Aorta (tissue), 5 donors: ENCODE data around the gene TMEM43. TPM values are rescaled to one million over a fixed set of nuclear protein-coding genes. Genes with fewer than 3 reads are reported as not detected.
A peak's percentile ranks its signal among the peaks of the same experiment; 100 is the strongest.

ENCODE experiments used
- ATAC-seq: fragments of 200-7000 bp; cut with Tn5 transposase; one replicate; pipeline ENCODE4 v1.9.1; 2022; ENCODE audit warnings: moderate library complexity; ENCODE audit not compliant: low FRiP score
- DNase-seq, 2 donors: peaks; one replicate each; pipeline ENCODE4 v3.0.0-alpha.2; 2020
- H3K27ac ChIP-seq, 2 donors: one replicate each; pipeline ENCODE4 v1.5.1; 2013; ENCODE audit warnings: low read length in 2 of 2, mild to moderate bottlenecking in 2 of 2, moderate library complexity in 2 of 2, control low read depth in 1 of 2, inconsistent platforms in 1 of 2, low read depth in 1 of 2
- H3K27me3 ChIP-seq, 2 donors: one replicate each; pipeline ENCODE4 v1.6.1; 2013; ENCODE audit warnings: control low read depth in 1 of 2, low read length in 1 of 2, mild to moderate bottlenecking in 1 of 2, moderate library complexity in 1 of 2; ENCODE audit not compliant: insufficient read depth in 2 of 2, control insufficient read depth in 1 of 2
- H3K36me3 ChIP-seq, 2 donors: one replicate each; pipeline ENCODE4 v1.6.1; 2013; ENCODE audit warnings: control low read depth in 1 of 2, low read length in 1 of 2, mild to moderate bottlenecking in 1 of 2; ENCODE audit not compliant: insufficient read depth in 2 of 2, control insufficient read depth in 1 of 2
- H3K4me1 ChIP-seq, 2 donors: one replicate each; pipeline ENCODE4 v1.6.1; 2013; ENCODE audit warnings: low read length in 2 of 2, control low read depth in 1 of 2, mild to moderate bottlenecking in 1 of 2, moderate library complexity in 1 of 2; ENCODE audit not compliant: insufficient read depth in 2 of 2, control insufficient read depth in 1 of 2
- H3K4me3 ChIP-seq, 2 donors: one replicate each; pipeline ENCODE4 v1.5.1; 2013; ENCODE audit warnings: low read length in 2 of 2, control low read depth in 1 of 2, mild to moderate bottlenecking in 1 of 2
- H3K9me3 ChIP-seq: one replicate; pipeline ENCODE4 v1.6.1; 2013; ENCODE audit warnings: mild to moderate bottlenecking, low read length; ENCODE audit not compliant: control insufficient read depth
- WGBS, 2 donors: extraction: QIAGEN DNeasy Blood & Tissue Kit; methylation state at CpG; one replicate each; pipeline ENCODE4 v1.1.7; 2013; 5-methylcytosine and 5-hydroxymethylcytosine counted together
- intact Hi-C, 2 donors: fragments of 100-400 bp; cut with DNase I; formaldehyde crosslinking; loops; one replicate each; pipeline versions ENCODE4 v1.14.2 to v1.15.0; 2022
- polyA plus RNA-seq, 2 donors: library from polyadenylated mRNA; stranded (reverse); fragments of 200-250 nt; gene quantifications; one replicate each; pipeline ENCODE4 v1.2.3, GENCODE V29; 2013
- total RNA-seq, 2 donors: library from RNA; stranded (reverse); fragmentation: NEBNext Ultra II Directional; extraction: Animal tissue kit (Norgen Biotek cat#: 25700); gene quantifications; one replicate each; pipeline ENCODE4 v1.2.1, GENCODE V29; 2021
- donor health status: healthy with polysubstance abuse.
- donor health status: Bipolar disorder and iron deficiency.
- donor health status: DM: no; HTN: no; CAD: no.
- donor health status: DM: no; HTN: no; CAD: no.
- donor health status: DM: yes; HTN: yes; CAD: no.

TMEM43 gene
- total and polyA plus RNA-seq, 4 donors: 52.0 to 132 (median 106) TPM

DNA sequence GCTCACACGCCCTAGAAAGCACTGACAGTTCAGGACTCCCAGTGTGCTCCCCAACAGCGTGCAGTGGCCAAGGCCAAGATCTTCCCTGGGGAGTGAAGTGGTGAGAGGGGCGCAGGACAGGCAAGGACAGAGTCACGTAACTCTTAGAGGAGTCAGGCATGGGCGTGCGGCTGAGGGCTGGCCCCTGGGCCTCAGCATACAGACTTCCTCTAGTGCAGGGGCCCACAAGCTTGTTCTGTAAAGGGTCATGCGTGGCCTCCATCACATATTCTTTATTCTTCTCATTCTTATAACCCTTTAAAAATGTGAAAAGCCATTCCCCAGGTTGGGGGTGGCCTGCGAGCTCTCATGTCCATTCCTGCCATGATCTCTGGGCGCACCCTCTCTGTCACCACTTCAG, 25.2 kb downstream of the TMEM43 start:
- intact Hi-C loops: no loop called here
- 92 to 94% methylated on average over 9 of the region's 9 CpGs for WGBS, 2 donors
- Histone ChIP-seq H3K4me3 (no peak overlapping the region), H3K27ac (no peak overlapping the region), H3K27me3 (no peaks in the 10 kb centered on the region), H3K9me3 (no peaks in the 10 kb centered on the region), H3K4me1 (peaks cover 0 to 2% of the 10 kb centered on the region in 2 donors), H3K36me3 (peaks cover 0 to 4% of the 10 kb centered on the region in 2 donors)
- ATAC-seq (no peak), DNase-seq (peak in 1 of 2 donors; percentile 37)

DNA sequence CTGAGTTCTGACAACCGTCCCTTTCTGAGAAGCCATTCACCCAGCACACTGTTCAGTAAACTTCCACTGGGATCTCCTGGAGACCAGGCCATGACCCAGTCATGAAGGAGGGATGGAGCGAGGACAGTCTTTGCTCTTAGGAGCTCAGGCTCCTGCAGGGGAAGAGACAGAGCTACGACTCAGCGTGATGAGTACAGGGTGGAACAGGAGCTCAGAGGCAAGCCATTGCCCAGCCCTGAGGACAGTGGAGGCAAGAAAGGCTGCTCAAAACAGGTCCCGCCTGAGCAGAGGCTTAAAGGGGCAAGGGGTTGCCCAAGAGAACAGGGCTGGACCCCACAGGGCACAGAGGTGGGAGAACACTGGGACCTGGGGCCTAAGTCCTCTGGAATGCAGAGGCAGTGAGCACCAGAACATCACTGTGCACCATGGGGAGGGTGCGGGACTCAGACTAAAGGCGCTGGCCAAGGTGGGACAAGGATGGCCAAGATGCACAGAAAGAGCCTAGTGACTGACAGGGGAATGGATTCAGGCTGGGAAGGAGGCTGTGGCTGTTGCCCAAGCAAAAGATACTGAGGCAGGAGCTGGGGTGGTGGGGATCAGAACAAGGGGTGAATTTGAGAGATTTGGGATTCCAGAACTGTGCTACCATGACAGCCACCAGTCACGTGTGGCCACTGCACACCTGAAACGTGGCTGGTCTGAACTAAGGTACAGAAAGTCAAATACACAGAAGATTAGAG, 25.8 kb downstream of the TMEM43 start:
- WGBS, 2 donors: 92 to 93% methylated on average over 9 of the region's 9 CpGs
- Histone ChIP-seq H3K9me3 (no peaks in the 10 kb centered on the region), H3K36me3 (peaks cover 0 to 4% of the 10 kb centered on the region in 2 donors), H3K27me3 (no peaks in the 10 kb centered on the region), H3K4me3 (no peak overlapping the region), H3K27ac (no peak overlapping the region), H3K4me1 (peaks cover 0 to 2% of the 10 kb centered on the region in 2 donors)
- ATAC-seq: no peak
- intact Hi-C loops: no loop called here
- no peak for DNase-seq

DNA sequence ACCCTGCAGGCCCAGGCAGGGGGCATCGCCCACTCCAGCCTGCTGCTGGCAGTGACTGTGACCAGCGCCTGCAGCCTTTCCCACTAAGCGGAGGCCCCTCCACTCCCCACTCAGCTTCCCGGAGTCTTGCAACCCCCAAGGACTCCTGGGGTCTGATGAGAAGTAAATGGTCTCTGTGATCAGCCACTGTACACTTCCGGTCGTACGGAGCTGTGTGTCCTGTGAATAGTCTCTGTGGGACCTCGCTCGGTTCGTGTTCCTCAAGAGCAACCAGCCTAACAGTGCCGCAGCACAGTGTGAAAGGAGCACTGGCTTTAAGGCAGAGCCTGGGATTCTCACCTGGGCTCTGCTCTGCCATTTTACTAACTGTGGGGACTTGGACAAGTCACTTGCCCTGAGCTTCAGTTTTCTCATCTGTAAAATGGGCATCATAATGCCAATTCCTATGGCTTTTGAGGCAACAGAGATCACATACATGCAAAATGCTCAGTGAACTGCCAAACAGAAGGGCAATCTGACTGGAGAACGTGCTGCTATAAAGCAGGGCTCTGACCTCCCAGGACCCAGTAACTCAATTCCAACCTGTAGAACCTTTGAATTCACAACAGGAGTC, 26.7 kb downstream of the TMEM43 start:
- Histone ChIP-seq H3K27me3 (no peaks in the 10 kb centered on the region), H3K9me3 (no peaks in the 10 kb centered on the region), H3K4me1 (peaks cover 0 to 1% of the 10 kb centered on the region in 2 donors), H3K27ac (no peak overlapping the region), H3K36me3 (peaks cover 0 to 7% of the 10 kb centered on the region in 2 donors), H3K4me3 (no peak overlapping the region)
- DNase-seq (no peak), ATAC-seq (no peak)
- intact Hi-C loops: no loop called here
- 88 to 89% methylated on average over 12 of the region's 12 CpGs for WGBS, 2 donors

DNA sequence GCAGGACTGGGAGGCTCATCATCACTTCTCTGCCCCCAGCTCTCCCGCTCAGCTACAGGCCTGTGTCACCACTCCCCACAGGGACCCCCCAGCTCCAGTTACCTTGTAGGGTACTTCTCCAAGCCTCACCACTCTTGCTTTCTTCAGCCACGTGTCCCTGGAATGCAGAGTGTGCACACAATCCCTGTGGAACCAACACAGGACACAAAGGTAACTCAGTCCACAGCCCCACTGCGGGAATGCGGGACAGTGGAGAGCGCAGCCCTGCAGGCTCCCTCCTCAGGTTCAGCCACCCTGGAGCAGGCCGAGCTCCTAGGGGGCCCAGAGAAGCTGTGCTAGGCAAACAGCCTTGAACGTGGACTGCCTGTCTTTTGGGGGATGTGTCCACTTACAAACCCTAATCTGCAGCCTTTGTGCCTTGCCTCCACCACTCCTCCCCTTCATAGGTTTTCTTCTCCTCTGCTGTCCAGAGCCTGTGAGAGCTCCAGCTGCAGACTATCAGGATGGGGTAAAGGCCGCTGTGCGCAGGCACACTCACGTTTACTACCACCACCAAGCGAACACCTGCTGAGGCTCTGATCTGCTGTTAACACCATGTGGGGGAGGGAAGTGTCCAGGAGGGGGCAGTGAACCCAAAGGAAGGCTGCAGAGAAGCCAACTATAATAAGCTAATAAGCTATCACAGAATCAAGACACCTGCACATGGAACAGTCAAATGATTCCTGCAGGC, 27.5 kb downstream of the TMEM43 start:
- no peaks in the 10 kb centered on the region for H3K27me3 ChIP-seq
- ATAC-seq: no peak
- no peaks in the 10 kb centered on the region for H3K9me3 ChIP-seq
- H3K4me3 ChIP-seq: no peak overlapping the region
- H3K4me1 ChIP-seq: no peaks in the 10 kb centered on the region
- intact Hi-C loops: no loop called here
- H3K36me3 ChIP-seq: peaks cover 2 to 11% of the 10 kb centered on the region in 2 donors
- no peak for DNase-seq
- WGBS, 2 donors: 87 to 89% methylated on average over 11 of the region's 11 CpGs
- H3K27ac ChIP-seq: no peak overlapping the region

DNA sequence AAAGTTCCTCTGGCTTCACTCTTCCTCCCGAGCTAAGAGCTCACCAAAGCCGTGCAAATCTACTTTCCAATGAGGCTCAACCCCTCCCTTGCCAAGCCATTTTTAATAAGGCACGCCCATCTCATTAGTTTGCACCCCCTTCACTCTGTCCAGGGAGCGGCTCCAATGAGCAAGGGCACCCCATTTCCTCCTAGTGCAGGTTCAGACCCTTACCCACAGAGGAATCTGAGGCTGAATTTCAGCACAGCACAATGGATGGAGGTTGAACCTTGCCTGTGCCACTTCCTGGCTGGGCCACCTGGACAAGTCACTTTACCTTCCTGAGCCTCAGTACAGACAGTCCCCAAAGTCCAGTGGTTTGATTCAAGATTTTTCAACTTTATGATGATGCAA, 28.1 kb downstream of the TMEM43 start:
- no peaks in the 10 kb centered on the region for H3K27me3 ChIP-seq
- no peak for DNase-seq
- no peak for ATAC-seq
- H3K36me3 ChIP-seq: peaks cover 2 to 11% of the 10 kb centered on the region in 2 donors
- H3K4me1 ChIP-seq: no peaks in the 10 kb centered on the region
- WGBS, 2 donors: 84% methylated on average over 4 of the region's 4 CpGs
- intact Hi-C loops: no loop called here
- no peak overlapping the region for H3K4me3 ChIP-seq
- no peaks in the 10 kb centered on the region for H3K9me3 ChIP-seq
- no peak overlapping the region for H3K27ac ChIP-seq

DNA sequence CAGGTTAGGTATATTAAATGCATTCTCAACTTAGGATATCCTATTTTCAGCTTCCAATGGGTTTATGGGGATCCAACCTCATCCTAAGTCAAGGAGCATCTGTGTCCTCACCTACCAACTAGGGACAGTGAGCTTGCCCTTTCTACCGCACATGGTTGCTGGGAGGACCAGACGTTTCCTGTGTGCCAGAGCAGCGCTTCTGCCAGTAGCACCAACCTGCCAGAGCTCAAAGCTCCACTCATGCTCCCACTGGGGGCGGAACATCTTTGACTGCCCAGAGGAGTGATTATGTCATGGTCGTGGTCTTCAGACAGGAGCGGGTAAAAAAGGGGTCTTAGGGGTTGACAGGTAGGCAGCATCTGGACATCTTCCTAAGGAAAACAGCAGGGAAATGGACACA, 28.8 kb downstream of the TMEM43 start:
- no peaks in the 10 kb centered on the region for H3K4me1 ChIP-seq
- no peak overlapping the region for H3K4me3 ChIP-seq
- H3K9me3 ChIP-seq: no peaks in the 10 kb centered on the region
- H3K27ac ChIP-seq: no peak overlapping the region
- no peak for ATAC-seq
- WGBS, 2 donors: 85 to 87% methylated on average over 6 of the region's 6 CpGs
- intact Hi-C loops: no loop called here
- peaks cover 2 to 16% of the 10 kb centered on the region in 2 donors for H3K36me3 ChIP-seq
- no peaks in the 10 kb centered on the region for H3K27me3 ChIP-seq
- no peak for DNase-seq

DNA sequence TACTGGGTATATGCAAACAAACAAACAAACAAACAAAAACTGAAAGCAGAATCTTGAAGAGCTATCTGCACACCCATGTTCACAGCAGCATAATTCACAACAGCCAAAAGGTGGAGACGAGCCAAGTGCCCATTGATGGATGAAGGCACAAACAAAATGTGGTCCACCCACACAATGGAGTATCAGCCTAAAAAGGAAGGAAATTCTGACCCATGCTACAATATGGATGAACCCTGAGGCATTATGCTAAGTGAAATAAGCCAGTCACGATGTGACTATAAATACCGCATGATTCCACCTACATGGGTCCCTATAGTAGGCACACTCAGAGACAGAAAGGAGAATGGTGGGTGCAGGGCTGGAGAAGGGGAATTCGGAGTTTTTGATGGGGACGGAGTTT, 29.4 kb downstream of the TMEM43 start:
- H3K27me3 ChIP-seq: no peaks in the 10 kb centered on the region
- intact Hi-C loops: no loop called here
- no peak for ATAC-seq
- H3K4me3 ChIP-seq: no peak overlapping the region
- no peaks in the 10 kb centered on the region for H3K4me1 ChIP-seq
- H3K36me3 ChIP-seq: peaks cover 4 to 19% of the 10 kb centered on the region in 2 donors
- no peak overlapping the region for H3K27ac ChIP-seq
- no peak for DNase-seq
- H3K9me3 ChIP-seq: no peaks in the 10 kb centered on the region
- WGBS, 2 donors: 86 to 88% methylated on average over 5 of the region's 5 CpGs

DNA sequence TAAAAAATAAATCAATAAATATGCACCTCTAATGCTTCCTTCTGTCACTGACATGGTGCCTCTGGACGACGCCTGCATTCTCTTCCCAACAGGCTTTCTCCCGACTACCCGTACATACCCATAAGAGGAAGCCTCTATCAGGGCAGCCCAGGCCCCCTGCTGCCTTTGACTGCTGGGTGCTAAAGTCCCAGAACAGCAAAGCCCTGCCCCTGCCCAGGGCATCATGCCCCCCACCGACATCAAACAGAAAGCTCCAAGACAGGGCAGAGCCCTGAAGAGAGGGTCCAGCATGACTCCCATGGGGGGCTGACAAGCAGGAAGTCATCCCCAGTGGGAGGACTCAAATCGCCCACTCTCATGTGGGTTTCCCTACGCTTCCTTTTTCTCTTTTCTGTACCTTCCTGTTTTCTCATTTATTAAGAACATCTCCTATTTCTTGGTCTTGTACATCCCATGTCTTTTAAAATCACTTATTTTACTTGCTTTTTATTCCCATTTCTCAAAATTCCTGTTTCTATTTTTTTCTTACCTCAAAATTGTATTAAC, 30.1 kb downstream of the TMEM43 start:
- no peak overlapping the region for H3K4me3 ChIP-seq
- H3K27ac ChIP-seq: no peak overlapping the region
- peaks cover 9 to 23% of the 10 kb centered on the region in 2 donors for H3K36me3 ChIP-seq
- no peaks in the 10 kb centered on the region for H3K9me3 ChIP-seq
- WGBS, 2 donors: 90% methylated on average over 7 of the region's 7 CpGs
- intact Hi-C loops: no loop called here
- H3K4me1 ChIP-seq: no peaks in the 10 kb centered on the region
- no peak for ATAC-seq
- no peaks in the 10 kb centered on the region for H3K27me3 ChIP-seq
- no peak for DNase-seq
